Small intestine (tissue), 16 donors: ENCODE results near the gene PPA1. TPM values are rescaled to one million over a fixed set of nuclear protein-coding genes. Genes with fewer than 3 reads are reported as not detected.

Source experiments
- DNase-seq, 2 donors: peaks; one replicate each; pipeline versions ENCODE4 v3.0.0 to v3.0.0-alpha.2; 2013
- FAIRE-seq: peaks from 2 replicates; lab custom pipeline; 2012; peaks lifted over from hg19 to GRCh38; lab: Jason Lieb, UNC
- H3K27ac ChIP-seq, 3 donors: one replicate each; pipeline ENCODE4 v1.5.1; 2013; ENCODE audit warnings: low read length in 2 of 3, mild to moderate bottlenecking in 2 of 3, control low read depth in 1 of 3, inconsistent platforms in 1 of 3, low read depth in 1 of 3, moderate library complexity in 1 of 3
- H3K27me3 ChIP-seq, 3 donors: one replicate each; pipeline ENCODE4 v1.6.1; 2013; ENCODE audit warnings: low read length in 3 of 3, inconsistent platforms in 1 of 3; ENCODE audit not compliant: control insufficient read depth in 3 of 3, insufficient read depth in 3 of 3
- H3K36me3 ChIP-seq, 3 donors: one replicate each; pipeline ENCODE4 v1.6.1; 2013; ENCODE audit warnings: low read length in 3 of 3, inconsistent platforms in 1 of 3, low read depth in 1 of 3, mild to moderate bottlenecking in 1 of 3, moderate library complexity in 1 of 3; ENCODE audit not compliant: control insufficient read depth in 3 of 3, insufficient read depth in 2 of 3
- H3K4me1 ChIP-seq, 3 donors: one replicate each; pipeline ENCODE4 v1.6.1; 2013; ENCODE audit warnings: low read length in 2 of 3, inconsistent platforms in 1 of 3, low read depth in 1 of 3, mild to moderate bottlenecking in 1 of 3, moderate library complexity in 1 of 3; ENCODE audit not compliant: control insufficient read depth in 3 of 3, insufficient read depth in 2 of 3
- H3K4me3 ChIP-seq, 3 donors: one replicate each; pipeline ENCODE4 v1.5.1; 2013; ENCODE audit warnings: low read length in 3 of 3, control low read depth in 1 of 3, inconsistent platforms in 1 of 3, low read depth in 1 of 3, mild to moderate bottlenecking in 1 of 3, moderate library complexity in 1 of 3
- H3K9me3 ChIP-seq, 2 donors: one replicate each; pipeline ENCODE4 v1.6.1; 2013; ENCODE audit warnings: low read depth in 1 of 2, low read length in 1 of 2; ENCODE audit not compliant: control insufficient read depth in 2 of 2, insufficient read depth in 1 of 2
- WGBS, 3 donors: extraction: QIAGEN DNeasy Blood & Tissue Kit; methylation state at CpG; one replicate each; pipeline ENCODE4 v1.1.7; 2013; 5-methylcytosine and 5-hydroxymethylcytosine counted together
- long read RNA-seq, 10 donors: transcript quantifications; one replicate each; lab custom pipeline, GENCODE V29; 2026
- polyA plus RNA-seq, 4 donors: library from polyadenylated mRNA; stranded (reverse) in 3 of 4; unstranded in 1 of 4; fragments of 200-250 nt in 3 of 4; fragments of 120-200 nt in 1 of 4; gene quantifications; one replicate each; pipeline versions ENCODE4 v1.2.1 to v1.2.3, GENCODE V29; 2013
- donor health status: healthy with polysubstance abuse.
- donor health status: control.
- donor health status: control.
- donor health status: Bipolar disorder and iron deficiency.
- donor health status: healthy.

The PPA1 gene
- 100 to 1,000 TPM; 103 to 383 (median 203) TPM for polyA plus RNA-seq
- long read RNA-seq, donor 1, transcript PPA1-202 (11 exons, 1,295 nt) = major isoform, 57 of 139 reads
- long read RNA-seq, donor 1, partial matches to known transcripts = 82 of 139 reads
- long read RNA-seq, donor 1, other reads (novel, unspliced or antisense) = 0 of 139 reads
- long read RNA-seq, donor 2, transcript PPA1-202 (11 exons, 1,295 nt) = major isoform, 27 of 27 reads
- long read RNA-seq, donor 2, partial matches to known transcripts = 0 of 27 reads
- long read RNA-seq, donor 2, other reads (novel, unspliced or antisense) = 0 of 27 reads
- long read RNA-seq, donor 3, transcript PPA1-202 (11 exons, 1,295 nt) = major isoform, 56 of 63 reads
- long read RNA-seq, donor 3, partial matches to known transcripts = 7 of 63 reads
- long read RNA-seq, donor 3, other reads (novel, unspliced or antisense) = 0 of 63 reads
- long read RNA-seq, donor 4, partial matches to known transcripts = 0 of 2 reads
- long read RNA-seq, donor 4, other reads (novel, unspliced or antisense) = 0 of 2 reads
- long read RNA-seq, donor 5, transcript PPA1-202 (11 exons, 1,295 nt) = major isoform, 6 of 139 reads
- long read RNA-seq, donor 5, partial matches to known transcripts = 133 of 139 reads
- long read RNA-seq, donor 5, other reads (novel, unspliced or antisense) = 0 of 139 reads
- long read RNA-seq, donor 6, transcript PPA1-202 (11 exons, 1,295 nt) = major isoform, 62 of 122 reads
- long read RNA-seq, donor 6, partial matches to known transcripts = 60 of 122 reads
- long read RNA-seq, donor 6, other reads (novel, unspliced or antisense) = 0 of 122 reads
- long read RNA-seq, donor 7 = 0 reads
- long read RNA-seq, donor 8, transcript PPA1-202 (11 exons, 1,295 nt) = major isoform, 7 of 22 reads
- long read RNA-seq, donor 8, partial matches to known transcripts = 15 of 22 reads
- long read RNA-seq, donor 8, other reads (novel, unspliced or antisense) = 0 of 22 reads
- long read RNA-seq, donor 9, transcript PPA1-202 (11 exons, 1,295 nt) = major isoform, 17 of 17 reads
- long read RNA-seq, donor 9, partial matches to known transcripts = 0 of 17 reads
- long read RNA-seq, donor 9, other reads (novel, unspliced or antisense) = 0 of 17 reads
- long read RNA-seq, donor 10, transcript PPA1-202 (11 exons, 1,295 nt) = major isoform, 62 of 150 reads
- long read RNA-seq, donor 10, partial matches to known transcripts = 88 of 150 reads
- long read RNA-seq, donor 10, other reads (novel, unspliced or antisense) = 0 of 150 reads

DNA sequence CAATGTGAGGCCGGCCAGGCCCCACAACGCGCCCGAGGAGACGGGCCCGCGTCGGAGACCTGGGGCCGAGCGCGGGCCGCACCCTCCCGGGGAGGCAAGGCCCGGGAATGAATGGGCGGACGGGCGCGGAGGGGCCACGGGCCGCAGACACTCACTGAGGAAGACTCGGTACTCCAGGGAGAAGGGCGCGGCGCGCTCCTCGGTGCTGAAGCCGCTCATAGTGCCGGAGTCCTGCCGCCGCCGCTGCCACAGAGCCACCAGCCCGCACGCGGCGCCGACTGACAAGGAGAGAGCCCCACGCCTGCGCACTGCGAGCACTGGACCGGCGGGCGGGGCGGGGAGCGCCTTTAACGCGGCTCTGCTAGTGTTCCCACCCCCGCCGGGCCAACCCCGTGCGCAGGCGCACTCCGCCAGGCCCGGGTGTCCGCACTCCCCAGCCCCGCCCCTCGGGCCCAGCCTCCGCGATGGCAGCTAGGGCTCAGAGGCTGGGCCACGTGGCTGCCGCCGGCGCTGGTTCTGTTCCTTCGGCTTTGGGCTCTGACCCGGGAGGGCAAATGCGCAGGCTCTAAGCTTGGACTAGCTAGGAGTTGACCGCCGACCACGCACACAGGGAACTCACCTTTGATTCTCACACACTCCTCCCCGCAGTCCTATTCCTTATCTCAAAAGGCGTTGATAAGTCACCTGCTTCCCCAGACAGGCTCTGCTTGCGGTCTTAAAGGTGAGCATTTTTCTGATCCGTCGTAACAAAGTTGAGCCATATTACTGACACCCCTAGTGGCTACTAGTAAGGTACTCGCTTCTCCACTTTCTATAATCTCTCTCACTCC lies at the start of gene PPA1:
Gene PPA1, minus strand, starts transcription at position 321 of the 830 bp plus-strand sequence. Its CDS starts 102 bp downstream, at position 219.
- H3K4me3 ChIP-seq = peak within 1 kb of the TSS; percentile 76 to 99 (median 84)
- peaks cover 0 to 25% (median 5%) of the 10 kb centered on the region in 3 donors for H3K4me1 ChIP-seq
- no peaks in the 10 kb centered on the region for H3K9me3 ChIP-seq
- no peak for FAIRE-seq
- peaks cover 0 to 9% (median 0%) of the 10 kb centered on the region in 3 donors for H3K36me3 ChIP-seq
- peak; percentile 98 to 99 for DNase-seq
- H3K27me3 ChIP-seq = no peaks in the 10 kb centered on the region
- peak within 1 kb of the TSS; percentile 96 to 99 (median 96) for H3K27ac ChIP-seq
- 0 to 1% (median 0%) methylated on average over 47 to 74 of the region's 74 CpGs for WGBS, 3 donors

DNA sequence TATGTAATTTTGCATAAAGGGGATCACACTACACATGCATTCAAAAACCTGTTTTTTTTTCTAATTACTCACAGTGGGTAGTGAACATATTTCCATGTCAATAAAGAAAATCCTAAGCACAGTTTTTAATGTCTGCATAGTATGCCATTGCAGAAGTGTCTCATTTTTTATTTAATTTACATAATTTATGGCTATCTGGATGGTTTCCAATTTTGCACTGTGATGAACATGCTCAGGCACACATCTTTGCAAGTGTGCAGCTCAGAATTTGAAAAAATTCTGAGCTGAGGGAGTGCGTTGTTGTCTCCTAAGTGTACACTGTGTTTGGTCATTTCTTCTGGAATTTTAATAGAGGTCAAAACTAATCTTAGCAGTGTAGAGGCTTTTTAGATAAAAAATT lies 48.4 kb upstream of the PPA1 start:
- no peak for DNase-seq
- WGBS, 3 donors = 69 to 75% (median 69%) methylated on average over 1 of the region's 1 CpG
- FAIRE-seq = no peak
- Histone ChIP-seq H3K36me3 (no peaks in the 10 kb centered on the region), H3K9me3 (no peaks in the 10 kb centered on the region), H3K27ac (no peak overlapping the region), H3K27me3 (peaks cover 6 to 54% (median 23%) of the 10 kb centered on the region in 3 donors), H3K4me3 (no peak overlapping the region), H3K4me1 (peaks cover 0 to 4% (median 2%) of the 10 kb centered on the region in 3 donors)

DNA sequence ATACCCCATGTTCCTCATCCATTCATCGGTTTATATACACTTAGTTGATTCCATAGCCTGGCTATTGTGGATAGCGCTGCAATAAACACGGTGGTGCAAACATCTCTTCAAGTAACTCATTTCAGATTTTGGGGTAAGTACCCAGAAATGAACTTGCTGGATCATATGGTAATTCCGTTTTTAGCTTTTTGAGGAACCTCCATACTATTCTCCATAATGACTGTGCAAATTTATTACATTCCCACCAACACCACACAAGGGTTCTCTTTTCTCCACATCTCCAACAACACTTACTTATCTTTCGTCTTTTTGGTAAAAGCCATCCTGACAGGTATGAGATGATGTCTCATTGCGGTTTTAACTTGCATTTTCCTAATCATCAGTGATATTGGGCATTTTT lies 46.9 kb upstream of the PPA1 start:
- FAIRE-seq (no peak), DNase-seq (no peak)
- WGBS, 3 donors = 81 to 91% (median 81%) methylated on average over 6 of the region's 6 CpGs
- Histone ChIP-seq H3K27me3 (peaks cover 6 to 52% (median 20%) of the 10 kb centered on the region in 3 donors), H3K27ac (no peak overlapping the region), H3K4me1 (peaks cover 0 to 4% (median 2%) of the 10 kb centered on the region in 3 donors), H3K9me3 (peaks cover 0 to 2% of the 10 kb centered on the region in 2 donors), H3K4me3 (no peak overlapping the region), H3K36me3 (no peaks in the 10 kb centered on the region)

DNA sequence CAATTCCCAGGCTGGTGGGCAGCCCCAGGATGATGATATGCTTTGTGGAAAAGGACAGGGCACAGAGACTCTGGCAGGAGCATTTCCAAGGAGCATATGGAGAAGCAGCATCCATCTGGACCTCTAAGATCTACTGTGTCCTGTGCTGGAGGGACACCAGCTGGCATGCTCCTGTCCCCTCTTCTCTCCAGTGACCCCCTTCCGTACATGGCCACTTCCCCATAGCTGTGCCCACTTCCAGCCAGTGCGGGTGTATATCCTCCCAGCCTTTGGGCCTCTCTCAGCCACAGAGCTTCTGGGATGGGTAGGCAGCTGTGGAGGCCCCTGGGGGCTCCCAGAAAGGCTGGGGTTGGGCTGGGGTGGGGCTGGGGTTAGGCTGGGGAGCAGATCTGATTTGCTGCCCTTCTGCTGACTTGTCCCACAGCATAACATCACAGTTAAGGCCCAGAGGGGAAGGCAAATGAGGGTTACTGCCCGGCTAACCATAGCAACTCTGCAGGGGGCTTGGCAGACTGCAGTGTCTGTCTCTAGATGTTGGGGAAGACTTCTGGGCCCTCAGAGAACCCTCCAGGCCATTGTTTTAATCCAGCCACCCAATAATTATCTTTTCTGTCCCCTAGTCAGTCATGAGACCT lies 44.3 kb upstream of the PPA1 start:
- Histone ChIP-seq H3K27me3 (peaks cover 0 to 29% (median 5%) of the 10 kb centered on the region in 3 donors), H3K4me3 (no peak overlapping the region), H3K9me3 (peaks cover 0 to 2% of the 10 kb centered on the region in 2 donors), H3K36me3 (no peaks in the 10 kb centered on the region), H3K4me1 (peaks cover 0 to 2% (median 0%) of the 10 kb centered on the region in 3 donors), H3K27ac (no peak overlapping the region)
- DNase-seq = no peak
- 83 to 92% (median 92%) methylated on average over 3 of the region's 3 CpGs for WGBS, 3 donors
- FAIRE-seq = no peak

DNA sequence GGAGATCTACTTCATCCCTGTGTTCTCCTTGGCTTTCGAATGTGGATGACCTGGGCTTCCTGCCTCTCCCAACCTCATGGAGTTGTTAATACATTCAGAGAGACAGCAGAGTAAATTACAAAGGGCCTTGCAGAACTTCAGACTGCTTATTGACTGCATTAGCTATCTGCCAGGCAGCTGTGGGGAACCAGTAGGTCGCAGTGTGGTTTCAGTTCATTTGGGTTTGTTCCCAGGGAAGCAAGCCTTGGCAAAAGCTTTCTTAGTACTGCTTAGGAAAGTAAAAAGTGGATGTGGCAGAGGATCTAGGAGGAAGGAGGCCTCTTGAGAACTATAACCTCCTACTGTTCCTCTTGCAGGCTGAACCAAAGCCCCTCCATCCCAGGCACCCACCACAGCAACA lies 41.4 kb upstream of the PPA1 start:
- FAIRE-seq = no peak
- Histone ChIP-seq H3K27ac (no peak overlapping the region), H3K9me3 (peaks cover 0 to 2% of the 10 kb centered on the region in 2 donors), H3K4me1 (peaks cover 0 to 3% (median 0%) of the 10 kb centered on the region in 3 donors), H3K4me3 (no peak overlapping the region), H3K27me3 (peaks cover 0 to 12% (median 0%) of the 10 kb centered on the region in 3 donors), H3K36me3 (no peaks in the 10 kb centered on the region)
- no peak for DNase-seq
- 71 to 75% (median 73%) methylated on average over 2 of the region's 2 CpGs for WGBS, 3 donors

DNA sequence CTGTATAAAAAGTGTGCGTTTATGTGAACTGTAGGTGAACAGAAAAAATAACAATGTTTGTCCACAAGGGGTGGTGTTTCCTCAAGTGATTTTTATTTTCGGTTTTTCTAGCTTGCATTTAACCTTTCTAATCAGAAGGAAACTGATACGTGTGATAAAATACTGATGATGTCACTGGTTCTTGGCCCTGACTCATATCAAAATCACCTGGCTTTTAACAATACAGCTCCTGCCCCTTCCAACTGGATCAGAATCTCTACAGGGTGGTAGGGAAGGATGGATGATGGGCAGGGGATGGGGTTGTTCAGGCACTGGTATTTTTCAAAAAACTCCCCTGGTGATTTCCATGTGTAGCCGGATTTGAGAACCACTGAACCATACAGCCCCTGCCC lies 39.7 kb upstream of the PPA1 start:
- DNase-seq = peak; percentile 41 to 68
- no peak overlapping the region for H3K27ac ChIP-seq
- 3 to 16% (median 5%) methylated on average over 4 of the region's 4 CpGs for WGBS, 3 donors

More for the DNA sequence above, 39.7 kb upstream of the PPA1 start:
- Histone ChIP-seq H3K9me3 (peaks cover 0 to 2% of the 10 kb centered on the region in 2 donors), H3K4me3 (no peak overlapping the region), H3K27me3 (peaks cover 0 to 12% (median 0%) of the 10 kb centered on the region in 3 donors), H3K4me1 (peaks cover 0 to 3% (median 0%) of the 10 kb centered on the region in 3 donors), H3K36me3 (no peaks in the 10 kb centered on the region)
- FAIRE-seq = no peak
